ENCODE measurements around the gene FGF9. TPM values are rescaled to one million over a fixed set of nuclear protein-coding genes. Genes with fewer than 3 reads are reported as not detected.

Gene FGF9
- total RNA-seq, 1 experiment from 2014 or later, result 0.35 TPM

- Mint-ChIP-seq H3K4me3 (ENCODE audit: unreplicated experiment) (no peak overlapping the region), H3K27ac (ENCODE audit: low read depth, unreplicated experiment) (no peak overlapping the region), H3K27me3 (ENCODE audit: insufficient read depth, unreplicated experiment) (peaks cover 16% of the 10 kb centered on the region), H3K9me3 (ENCODE audit: unreplicated experiment) (no peaks in the 10 kb centered on the region), H3K4me1 (ENCODE audit: insufficient read depth, unreplicated experiment) (no peaks in the 10 kb centered on the region), H3K36me3 (ENCODE audit: insufficient read depth, unreplicated experiment) (no peaks in the 10 kb centered on the region)
- no peak for DNase-seq (ENCODE audit: unreplicated experiment)
- intact Hi-C loops (cut with micrococcal nuclease), result no loop called here
- TF ChIP-seq, protein P1, sequence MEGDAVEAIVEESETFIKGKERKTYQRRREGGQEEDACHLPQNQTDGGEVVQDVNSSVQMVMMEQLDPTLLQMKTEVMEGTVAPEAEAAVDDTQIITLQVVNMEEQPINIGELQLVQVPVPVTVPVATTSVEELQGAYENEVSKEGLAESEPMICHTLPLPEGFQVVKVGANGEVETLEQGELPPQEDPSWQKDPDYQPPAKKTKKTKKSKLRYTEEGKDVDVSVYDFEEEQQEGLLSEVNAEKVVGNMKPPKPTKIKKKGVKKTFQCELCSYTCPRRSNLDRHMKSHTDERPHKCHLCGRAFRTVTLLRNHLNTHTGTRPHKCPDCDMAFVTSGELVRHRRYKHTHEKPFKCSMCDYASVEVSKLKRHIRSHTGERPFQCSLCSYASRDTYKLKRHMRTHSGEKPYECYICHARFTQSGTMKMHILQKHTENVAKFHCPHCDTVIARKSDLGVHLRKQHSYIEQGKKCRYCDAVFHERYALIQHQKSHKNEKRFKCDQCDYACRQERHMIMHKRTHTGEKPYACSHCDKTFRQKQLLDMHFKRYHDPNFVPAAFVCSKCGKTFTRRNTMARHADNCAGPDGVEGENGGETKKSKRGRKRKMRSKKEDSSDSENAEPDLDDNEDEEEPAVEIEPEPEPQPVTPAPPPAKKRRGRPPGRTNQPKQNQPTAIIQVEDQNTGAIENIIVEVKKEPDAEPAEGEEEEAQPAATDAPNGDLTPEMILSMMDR (IDR thresholded peaks at IDR 0.05; ENCODE audit: unreplicated experiment), result no peak
- CTCF ChIA-PET, result no interaction called here
- no TSS peak for BruUV-seq (replicated peaks)
- POLR2A ChIA-PET, result interaction anchor here (2.3 to 4.8 kb wide), 3 partner anchors 9 to 34 kb away, joined by 5 to 17 read pairs (median 7); no protein-coding TSS in a partner anchor
These were observed 1.4 kb downstream of the FGF9 start for GRCh38 chr13:21672287-21672680.

DNA sequence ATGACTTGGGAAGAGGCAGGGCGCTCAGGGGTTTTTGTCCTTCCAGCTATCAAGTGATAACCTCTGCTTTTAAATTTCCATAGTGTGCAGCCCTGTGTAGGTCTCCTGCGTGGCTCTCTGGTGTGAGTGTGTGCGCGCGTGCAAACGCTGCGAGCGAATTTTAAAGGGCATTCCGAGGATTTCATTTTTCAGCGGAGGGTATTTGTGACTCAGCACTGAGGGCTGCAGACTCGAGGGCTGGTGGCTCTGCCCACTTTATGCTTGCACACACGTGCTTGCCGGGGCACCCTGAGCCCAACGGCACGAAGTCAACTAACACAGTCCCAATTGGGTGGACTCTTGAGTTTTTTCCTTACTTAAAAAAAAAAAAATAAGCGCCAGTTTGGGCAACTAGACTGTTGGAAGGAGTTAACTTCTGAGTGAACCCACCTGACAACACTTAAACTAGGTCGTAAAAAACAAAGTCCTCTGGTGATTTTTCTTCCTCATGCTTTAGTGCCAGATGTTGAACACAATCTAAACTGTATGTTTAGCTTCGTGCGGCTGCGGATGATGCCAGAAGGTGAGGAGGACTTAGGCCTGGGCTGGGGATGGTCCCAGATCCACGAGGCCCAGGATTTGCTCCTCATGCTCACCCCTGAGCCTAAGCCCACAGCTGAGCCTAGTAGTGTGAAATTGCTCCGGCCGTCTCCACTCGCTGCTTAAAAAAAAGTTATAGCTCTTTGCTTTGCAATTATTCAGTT, 2.1 kb downstream of the FGF9 start:
- peaks cover 22% of the 10 kb centered on the region for H3K27me3 Mint-ChIP-seq (ENCODE audit: insufficient read depth, unreplicated experiment)
- H3K27ac Mint-ChIP-seq (ENCODE audit: low read depth, unreplicated experiment), result no peak overlapping the region
- no TSS peak for BruUV-seq (replicated peaks)
- ChIA-PET CTCF (interaction anchor here (0.6 to 1.2 kb wide), 4 partner anchors 34 to 785 kb away, joined by 3 to 7 read pairs (median 4); no protein-coding TSS in a partner anchor), POLR2A (interaction anchor here (0.6 to 4.8 kb wide), 5 partner anchors 10 to 70 kb away, joined by 3 to 17 read pairs (median 5); no protein-coding TSS in a partner anchor)
- H3K4me1 Mint-ChIP-seq (ENCODE audit: insufficient read depth, unreplicated experiment), result no peaks in the 10 kb centered on the region
- intact Hi-C loops (cut with micrococcal nuclease), result no loop called here
- no peaks in the 10 kb centered on the region for H3K9me3 Mint-ChIP-seq (ENCODE audit: unreplicated experiment)
- TF ChIP-seq, protein P1 (IDR thresholded peaks at IDR 0.05; ENCODE audit: unreplicated experiment), result no peak
- no peaks in the 10 kb centered on the region for H3K36me3 Mint-ChIP-seq (ENCODE audit: insufficient read depth, unreplicated experiment)
- DNase-seq (ENCODE audit: unreplicated experiment), result no peak
- H3K4me3 Mint-ChIP-seq (ENCODE audit: unreplicated experiment), result peak overlapping the region; percentile 76

- Mint-ChIP-seq H3K36me3 (ENCODE audit: insufficient read depth, unreplicated experiment) (no peaks in the 10 kb centered on the region), H3K4me1 (ENCODE audit: insufficient read depth, unreplicated experiment) (no peaks in the 10 kb centered on the region), H3K27ac (ENCODE audit: low read depth, unreplicated experiment) (no peak overlapping the region), H3K4me3 (ENCODE audit: unreplicated experiment) (peak overlapping the region; percentile 76), H3K9me3 (ENCODE audit: unreplicated experiment) (no peaks in the 10 kb centered on the region), H3K27me3 (ENCODE audit: insufficient read depth, unreplicated experiment) (peaks cover 22% of the 10 kb centered on the region)
- POLR2A ChIA-PET, result interaction anchor here (1.0 to 2.4 kb wide), 3 partner anchors 10 to 35 kb away, joined by 3 to 6 read pairs (median 5); no protein-coding TSS in a partner anchor
- intact Hi-C loops (cut with micrococcal nuclease), result no loop called here
- no TSS peak for BruUV-seq (replicated peaks)
- CTCF ChIA-PET, result interaction anchor here (0.6 to 1.2 kb wide), 3 partner anchors 35 to 784 kb away, joined by 3 to 7 read pairs (median 4); no protein-coding TSS in a partner anchor
- DNase-seq (ENCODE audit: unreplicated experiment), result no peak
- TF ChIP-seq, protein P1 (IDR thresholded peaks at IDR 0.05; ENCODE audit: unreplicated experiment), result no peak
These were observed 2.6 kb downstream of the FGF9 start for GRCh38 chr13:21673539-21673788.

DNA sequence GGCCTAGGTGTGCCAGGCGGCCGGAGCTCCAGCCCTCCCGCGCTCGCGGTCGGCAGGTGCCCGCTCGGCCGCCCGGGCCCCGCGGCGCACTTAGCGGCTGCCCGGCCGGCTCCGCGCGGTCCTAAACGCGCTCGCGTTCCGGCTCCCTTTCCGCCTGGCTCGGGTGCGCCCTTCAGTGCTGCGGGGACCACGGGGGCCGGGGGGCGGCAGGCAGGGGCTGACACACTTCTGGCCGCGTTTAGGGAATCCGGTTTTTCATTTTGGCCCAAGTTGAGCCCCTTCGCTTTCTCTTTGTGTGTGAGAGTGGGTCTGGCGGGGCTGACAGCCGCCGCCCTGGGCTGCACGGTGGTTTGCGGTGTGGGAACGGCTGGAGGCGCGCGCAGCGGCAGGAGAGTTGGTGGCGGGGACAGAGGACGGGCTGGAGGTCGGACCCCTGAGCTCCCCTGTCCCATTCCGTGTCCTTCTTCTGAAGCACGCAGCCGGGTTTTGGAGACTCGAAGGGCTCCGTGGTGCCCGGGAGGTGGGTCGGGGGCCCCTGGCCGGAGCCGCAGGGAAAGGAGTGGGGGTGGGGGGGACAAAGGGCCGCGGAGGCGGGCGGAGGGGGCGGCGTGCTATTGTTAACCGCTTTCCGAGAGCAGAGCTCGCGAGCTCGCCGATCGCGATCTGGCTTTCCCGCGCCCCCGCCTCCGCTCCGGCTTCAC, 3.1 kb downstream of the FGF9 start:
- H3K27ac Mint-ChIP-seq (ENCODE audit: low read depth, unreplicated experiment), result no peak overlapping the region
- TF ChIP-seq, protein P1 (IDR thresholded peaks at IDR 0.05; ENCODE audit: unreplicated experiment), result no peak
- peak; percentile 38 for DNase-seq (ENCODE audit: unreplicated experiment)
- no peaks in the 10 kb centered on the region for H3K36me3 Mint-ChIP-seq (ENCODE audit: insufficient read depth, unreplicated experiment)
- ChIA-PET POLR2A (interaction anchor here (1.0 to 2.4 kb wide), 3 partner anchors 9 to 36 kb away, joined by 3 to 6 read pairs (median 5); no protein-coding TSS in a partner anchor), CTCF (interaction anchor here (0.7 to 1.2 kb wide), 2 partner anchors 36 to 679 kb away, joined by 3 to 4 read pairs; no protein-coding TSS in a partner anchor)
- peak overlapping the region; percentile 76 for H3K4me3 Mint-ChIP-seq (ENCODE audit: unreplicated experiment)
- BruUV-seq (replicated peaks), result no TSS peak
- intact Hi-C loops (cut with micrococcal nuclease), result no loop called here
- peaks cover 22% of the 10 kb centered on the region for H3K27me3 Mint-ChIP-seq (ENCODE audit: insufficient read depth, unreplicated experiment)
- H3K9me3 Mint-ChIP-seq (ENCODE audit: unreplicated experiment), result no peaks in the 10 kb centered on the region
- H3K4me1 Mint-ChIP-seq (ENCODE audit: insufficient read depth, unreplicated experiment), result no peaks in the 10 kb centered on the region
